Activated CD4-positive, alpha-beta T cell treated with anti-CD3 and anti-CD28 coated beads for 36 hours (primary cell): ENCODE results near the gene ADGRV1. TPM values are rescaled to one million over a fixed set of nuclear protein-coding genes. Genes with fewer than 3 reads are reported as not detected.
A peak's percentile ranks its signal among the peaks of the same experiment; 100 is the strongest.

Source experiments
- ATAC-seq: fragments of 200-7000 bp; cut with Tn5 transposase; one replicate; pipeline ENCODE4 v1.10.0; 2021; ENCODE audit warnings: mild to moderate bottlenecking, moderate library complexity
- CTCF ChIA-PET: fragments of 350-600 bp; sonication (Branson Sonifier 250); formaldehyde crosslinking; loops from one replicate; lab custom pipeline; 2021; ENCODE audit warnings: antibody characterized with exemption; lab: Charles Lee
- POLR2A ChIA-PET: fragments of 350-600 bp; sonication (Branson Sonifier 250); formaldehyde crosslinking; loops from one replicate; lab custom pipeline; 2021; ENCODE audit warnings: antibody characterized with exemption, inconsistent platforms; lab: Charles Lee
- DNase-seq: peaks from one replicate; pipeline ENCODE4 v3.0.0-alpha.2; 2020
- H3K27ac Mint-ChIP-seq: one replicate; pipeline ENCODE4 v1.8.0; 2021; ENCODE audit warnings: mixed read lengths
- H3K27me3 Mint-ChIP-seq: one replicate; pipeline ENCODE4 v1.8.0; 2021; ENCODE audit warnings: mixed read lengths
- H3K36me3 Mint-ChIP-seq: one replicate; pipeline ENCODE4 v1.8.0; 2021; ENCODE audit warnings: low read depth, mixed read lengths
- H3K4me1 Mint-ChIP-seq: one replicate; pipeline ENCODE4 v1.8.0; 2021; ENCODE audit warnings: mixed read lengths
- H3K4me3 Mint-ChIP-seq: one replicate; pipeline ENCODE4 v1.8.0; 2021; ENCODE audit warnings: mild to moderate bottlenecking, moderate library complexity, mixed read lengths
- H3K9me3 Mint-ChIP-seq: one replicate; pipeline ENCODE4 v1.8.0; 2021; ENCODE audit warnings: low read depth, mixed read lengths
- intact Hi-C, 2 experiments: fragments of 100-400 bp; cut with DNase I in 1 of 2; cut with micrococcal nuclease in 1 of 2; formaldehyde crosslinking; loops; one replicate each; pipeline versions ENCODE4 v1.14.2 to v1.15.1; 2022 to 2024; cut with DNase I, micrococcal nuclease
- total RNA-seq, 2 experiments: library from RNA; stranded (reverse); gene quantifications; one replicate each; pipeline ENCODE4 v1.2.3, GENCODE V29; 2021

The ADGRV1 gene
- total RNA-seq, 2 experiments from 2014 or later, result 0.02 to 0.12 TPM

DNA sequence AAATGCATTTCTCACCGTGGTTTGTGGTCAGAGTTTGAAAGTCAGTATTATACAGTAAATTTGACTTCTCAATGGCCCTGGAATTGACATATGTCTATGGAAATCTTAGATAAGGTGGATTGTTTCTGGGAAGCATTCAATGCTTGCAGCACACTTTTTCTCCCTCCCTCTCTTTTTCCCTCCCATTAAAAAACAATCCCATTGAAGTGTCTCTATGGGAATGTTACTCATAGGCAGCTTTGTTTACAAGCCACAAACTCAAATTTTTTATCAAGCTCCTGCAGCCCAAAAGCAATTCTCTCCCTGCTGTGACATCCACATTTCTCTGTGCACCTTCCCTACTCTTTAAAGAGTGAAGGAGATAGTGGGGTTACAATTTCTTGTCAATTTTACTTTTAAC is 532.4 kb downstream of the ADGRV1 start:
- intact Hi-C loops, result no loop called here
- H3K9me3 Mint-ChIP-seq, result no peaks in the 10 kb centered on the region
- no peak for DNase-seq
- no peak overlapping the region for H3K4me3 Mint-ChIP-seq
- CTCF ChIA-PET, result no interaction called here
- ATAC-seq, result no peak
- H3K27me3 Mint-ChIP-seq, result peaks cover 7% of the 10 kb centered on the region
- no peaks in the 10 kb centered on the region for H3K4me1 Mint-ChIP-seq
- H3K36me3 Mint-ChIP-seq, result no peaks in the 10 kb centered on the region
- POLR2A ChIA-PET, result no interaction called here
- no peak overlapping the region for H3K27ac Mint-ChIP-seq

DNA sequence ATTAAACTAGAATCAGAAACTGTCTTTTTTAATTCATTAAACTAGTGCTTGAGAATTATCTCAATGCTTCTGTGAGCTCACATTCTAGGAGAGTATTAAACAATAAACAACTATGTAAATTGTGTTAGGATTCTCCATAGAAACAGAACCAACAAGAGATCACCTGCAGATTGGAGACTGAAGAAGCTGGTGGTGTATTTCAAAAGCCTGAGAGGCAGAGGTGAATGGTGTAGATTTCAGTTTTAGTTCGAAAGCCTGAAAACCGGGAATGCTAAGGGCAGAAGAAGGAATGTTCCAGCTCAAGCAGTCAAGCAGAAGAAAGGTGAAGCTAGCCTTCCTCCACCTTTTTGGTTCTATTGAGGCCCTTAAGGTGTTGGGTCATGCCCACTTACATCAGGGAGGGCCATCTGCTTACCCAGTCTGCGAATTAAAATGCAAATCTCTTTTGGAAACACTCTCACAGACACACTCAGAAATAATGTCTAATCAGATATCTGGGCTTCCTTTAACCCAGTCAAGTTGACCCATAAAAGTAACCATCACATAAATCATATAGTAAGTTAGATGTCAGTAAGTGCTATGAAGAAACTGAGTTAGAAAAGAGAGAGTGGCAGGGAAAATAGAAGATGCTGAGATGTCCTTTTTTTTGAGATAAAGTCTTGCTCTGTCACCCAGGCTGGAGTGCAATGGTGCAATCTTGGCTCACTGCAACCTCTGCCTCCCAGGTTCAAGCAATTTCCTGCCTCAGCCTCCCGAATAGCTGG is 533.1 kb downstream of the ADGRV1 start:
- Mint-ChIP-seq H3K36me3 (no peaks in the 10 kb centered on the region), H3K27me3 (peaks cover 7% of the 10 kb centered on the region), H3K9me3 (no peaks in the 10 kb centered on the region), H3K4me3 (no peak overlapping the region), H3K4me1 (no peaks in the 10 kb centered on the region), H3K27ac (no peak overlapping the region)
- CTCF ChIA-PET, result no interaction called here
- POLR2A ChIA-PET, result no interaction called here
- ATAC-seq, result no peak
- intact Hi-C loops, result no loop called here
- DNase-seq, result no peak

DNA sequence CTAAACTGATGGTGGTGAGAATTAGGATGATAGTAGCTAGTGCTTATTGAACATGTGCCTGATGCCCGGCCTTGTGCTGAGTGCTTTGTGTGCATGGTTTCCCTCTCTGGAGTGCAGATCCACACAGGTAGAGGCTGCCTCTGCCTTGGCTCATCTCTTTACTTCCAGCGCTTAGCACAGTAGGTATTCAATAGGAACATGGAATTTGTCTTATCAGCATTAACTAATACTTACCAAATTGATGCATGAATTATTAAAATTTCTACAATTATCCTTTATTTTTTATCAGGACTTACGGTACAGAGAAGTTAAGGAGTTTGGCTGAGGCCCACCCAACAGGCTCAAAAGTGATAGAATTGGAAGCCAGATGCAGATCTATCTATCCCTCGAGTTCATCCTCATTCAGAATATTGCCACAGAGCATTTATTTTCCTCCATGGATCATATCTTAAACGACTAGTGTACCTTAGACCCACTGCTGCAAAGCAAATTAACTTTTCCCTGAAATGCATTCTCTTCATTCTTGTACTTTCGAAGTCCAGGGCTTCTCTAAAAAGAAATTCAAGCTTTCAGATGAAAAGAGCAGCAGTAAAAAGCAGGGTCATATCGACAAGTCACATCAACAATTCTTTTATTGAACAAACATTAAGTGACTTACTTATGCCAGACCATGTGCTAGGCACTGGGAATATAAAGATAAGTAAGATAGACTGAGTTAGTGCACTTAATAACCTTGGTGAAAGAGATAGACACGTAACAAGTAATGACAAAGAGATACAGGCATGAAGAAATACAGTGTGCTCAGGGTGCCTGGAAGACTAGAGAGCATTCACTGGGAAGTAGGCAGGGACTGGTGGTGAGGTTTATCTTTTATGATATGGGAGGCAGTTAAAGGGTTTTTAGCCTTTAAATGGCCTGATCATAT is 534.5 kb downstream of the ADGRV1 start:
- POLR2A ChIA-PET, result no interaction called here
- CTCF ChIA-PET, result interaction anchor here (1.3 kb wide), 1 partner anchor 326 kb away, joined by 4 read pairs; no protein-coding TSS in a partner anchor
- H3K9me3 Mint-ChIP-seq, result no peaks in the 10 kb centered on the region
- no peak overlapping the region for H3K4me3 Mint-ChIP-seq
- intact Hi-C loops, result no loop called here
- H3K27ac Mint-ChIP-seq, result no peak overlapping the region
- H3K27me3 Mint-ChIP-seq, result peaks cover 6% of the 10 kb centered on the region
- ATAC-seq (no peak), DNase-seq (no peak)
- no peaks in the 10 kb centered on the region for H3K36me3 Mint-ChIP-seq
- H3K4me1 Mint-ChIP-seq, result no peaks in the 10 kb centered on the region

DNA sequence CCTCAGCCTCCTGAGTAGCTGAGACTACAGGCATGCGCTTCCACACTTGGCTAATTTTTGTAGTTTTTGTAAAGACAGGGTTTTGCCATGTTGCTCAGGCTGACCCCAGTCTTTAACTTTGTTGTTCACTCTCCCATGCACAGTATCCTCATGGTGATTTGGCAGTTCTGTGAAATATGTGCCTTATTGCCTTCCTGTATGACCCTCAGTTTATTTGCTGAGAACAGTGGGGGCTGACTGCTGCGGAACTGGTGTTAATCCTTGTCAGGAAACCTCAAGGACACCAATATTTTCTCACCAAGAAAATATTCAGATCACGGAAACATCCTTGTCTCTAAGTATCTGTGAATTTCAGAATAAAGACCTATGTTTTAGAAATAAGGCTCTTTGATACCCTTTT is 536.7 kb downstream of the ADGRV1 start:
- H3K36me3 Mint-ChIP-seq, result no peaks in the 10 kb centered on the region
- POLR2A ChIA-PET, result no interaction called here

DNA sequence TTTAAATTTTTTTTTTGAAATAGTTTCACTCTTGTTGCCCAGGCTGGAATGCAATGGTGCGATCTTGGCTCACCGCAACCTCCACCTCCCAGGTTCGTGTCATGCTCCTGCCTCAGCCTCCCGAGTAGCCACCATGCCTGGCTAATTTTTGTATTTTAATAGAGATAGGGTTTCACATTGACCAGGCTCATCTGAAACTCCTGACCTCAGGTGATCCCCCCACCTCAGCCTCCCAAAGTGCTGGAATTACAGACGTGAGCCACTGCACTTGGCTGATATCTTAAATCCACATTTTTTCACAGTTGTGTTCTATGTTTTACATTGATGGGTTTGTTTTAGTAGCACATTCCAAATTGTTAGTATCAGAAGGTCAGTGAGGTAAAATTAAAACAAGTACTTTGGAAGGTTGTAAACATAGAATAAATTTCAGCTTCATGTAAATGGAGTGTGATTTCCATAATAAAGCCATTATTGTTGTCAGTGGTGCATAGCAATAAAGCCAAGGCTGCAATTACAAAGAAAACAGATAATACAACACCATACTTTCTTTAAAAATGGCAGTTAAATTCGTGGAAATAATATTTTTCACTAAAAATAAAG is 537.3 kb downstream of the ADGRV1 start:
- ChIA-PET CTCF (no interaction called here), POLR2A (no interaction called here)
- Mint-ChIP-seq H3K27me3 (peaks cover 10% of the 10 kb centered on the region), H3K4me3 (no peak overlapping the region), H3K36me3 (no peaks in the 10 kb centered on the region), H3K9me3 (no peaks in the 10 kb centered on the region), H3K4me1 (no peaks in the 10 kb centered on the region), H3K27ac (no peak overlapping the region)
- intact Hi-C loops, result no loop called here
- DNase-seq (no peak), ATAC-seq (no peak)

More for the DNA sequence above, 536.7 kb downstream of the ADGRV1 start:
- Mint-ChIP-seq H3K4me3 (no peak overlapping the region), H3K4me1 (no peaks in the 10 kb centered on the region), H3K27me3 (peaks cover 8% of the 10 kb centered on the region), H3K9me3 (no peaks in the 10 kb centered on the region), H3K27ac (no peak overlapping the region)
- intact Hi-C loops, result no loop called here
- CTCF ChIA-PET, result interaction anchor here (0.9 kb wide), 1 partner anchor 324 kb away, joined by 3 read pairs; no protein-coding TSS in a partner anchor
- ATAC-seq, result no peak
- no peak for DNase-seq

DNA sequence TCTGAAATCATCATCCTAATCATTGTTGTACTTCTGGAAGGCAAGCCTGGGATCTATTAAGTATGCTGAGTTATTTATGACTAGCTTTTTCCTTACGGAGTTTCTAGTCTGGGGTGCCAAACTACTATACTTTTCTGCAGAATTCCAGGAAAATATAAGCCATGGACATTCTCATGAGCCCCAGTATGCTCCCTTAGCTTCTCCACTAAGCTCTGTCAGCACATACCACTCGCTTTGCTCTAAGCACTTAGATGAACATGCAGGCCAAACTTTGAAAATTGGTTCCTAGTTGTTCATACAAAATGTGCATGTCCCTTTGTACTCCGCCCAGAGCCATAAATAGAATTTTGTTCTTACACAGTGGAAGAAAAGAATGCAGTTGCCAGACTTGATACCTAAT is 539.9 kb downstream of the ADGRV1 start:
- Mint-ChIP-seq H3K9me3 (no peaks in the 10 kb centered on the region), H3K4me1 (no peaks in the 10 kb centered on the region), H3K27me3 (peaks cover 12% of the 10 kb centered on the region), H3K36me3 (no peaks in the 10 kb centered on the region), H3K4me3 (no peak overlapping the region), H3K27ac (no peak overlapping the region)
- ChIA-PET CTCF (interaction anchor here (1.1 to 2.7 kb wide), 4 partner anchors 17 to 321 kb away, joined by 3 to 8 read pairs (median 4); no protein-coding TSS in a partner anchor), POLR2A (no interaction called here)
- intact Hi-C loops, result no loop called here
- DNase-seq (no peak), ATAC-seq (no peak)

DNA sequence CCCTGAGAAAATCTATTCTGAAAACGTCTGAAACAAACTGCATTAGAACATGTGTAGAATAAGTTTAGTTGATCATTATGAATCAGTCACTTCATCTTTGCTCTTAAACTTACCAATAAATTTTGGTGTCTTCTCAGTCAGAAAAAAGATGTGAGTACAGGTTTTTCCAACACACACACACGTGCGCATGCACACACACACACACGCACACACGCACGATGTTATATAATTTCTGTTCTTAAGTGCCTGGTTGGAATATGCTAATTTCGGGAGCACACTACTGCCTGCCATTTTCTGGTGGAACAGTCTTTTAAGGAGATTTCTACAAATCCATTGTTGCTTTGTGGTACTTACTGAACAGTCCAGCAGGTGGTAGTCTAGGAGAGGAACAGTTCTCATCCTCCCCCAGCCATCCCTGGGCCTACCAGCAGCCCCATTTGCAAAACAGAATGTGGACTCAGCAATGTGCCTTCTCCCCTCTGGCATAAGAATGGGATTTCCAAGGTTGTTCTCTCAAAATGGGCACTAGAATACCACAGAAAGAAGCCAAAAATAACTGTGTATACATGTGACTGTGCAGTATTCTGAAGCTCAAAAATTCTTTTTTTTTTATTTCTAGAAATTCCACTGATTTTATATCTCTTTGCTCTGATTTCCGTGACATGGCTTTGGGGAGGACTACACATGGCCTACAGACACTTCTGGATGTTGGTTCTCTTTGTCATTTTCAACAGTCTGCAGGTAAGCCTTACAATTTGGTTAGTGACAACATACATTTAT is 543.2 kb downstream of the ADGRV1 start:
- peaks cover 13% of the 10 kb centered on the region for H3K27me3 Mint-ChIP-seq
- no peak overlapping the region for H3K4me3 Mint-ChIP-seq
- DNase-seq, result peak; percentile 76
- no peaks in the 10 kb centered on the region for H3K36me3 Mint-ChIP-seq
- CTCF ChIA-PET, result interaction anchor here (0.7 to 4.6 kb wide), 5 partner anchors 117 to 354 kb away, joined by 3 to 35 read pairs (median 3); no protein-coding TSS in a partner anchor
- H3K9me3 Mint-ChIP-seq, result peaks cover 8% of the 10 kb centered on the region
- intact Hi-C loops, result loop anchor here (1.0 to 10.0 kb wide), 8 partner anchors 117 to 318 kb away; no protein-coding TSS in a partner anchor
- POLR2A ChIA-PET, result no interaction called here
- no peaks in the 10 kb centered on the region for H3K4me1 Mint-ChIP-seq
- H3K27ac Mint-ChIP-seq, result no peak overlapping the region
- ATAC-seq, result peak; percentile 89

DNA sequence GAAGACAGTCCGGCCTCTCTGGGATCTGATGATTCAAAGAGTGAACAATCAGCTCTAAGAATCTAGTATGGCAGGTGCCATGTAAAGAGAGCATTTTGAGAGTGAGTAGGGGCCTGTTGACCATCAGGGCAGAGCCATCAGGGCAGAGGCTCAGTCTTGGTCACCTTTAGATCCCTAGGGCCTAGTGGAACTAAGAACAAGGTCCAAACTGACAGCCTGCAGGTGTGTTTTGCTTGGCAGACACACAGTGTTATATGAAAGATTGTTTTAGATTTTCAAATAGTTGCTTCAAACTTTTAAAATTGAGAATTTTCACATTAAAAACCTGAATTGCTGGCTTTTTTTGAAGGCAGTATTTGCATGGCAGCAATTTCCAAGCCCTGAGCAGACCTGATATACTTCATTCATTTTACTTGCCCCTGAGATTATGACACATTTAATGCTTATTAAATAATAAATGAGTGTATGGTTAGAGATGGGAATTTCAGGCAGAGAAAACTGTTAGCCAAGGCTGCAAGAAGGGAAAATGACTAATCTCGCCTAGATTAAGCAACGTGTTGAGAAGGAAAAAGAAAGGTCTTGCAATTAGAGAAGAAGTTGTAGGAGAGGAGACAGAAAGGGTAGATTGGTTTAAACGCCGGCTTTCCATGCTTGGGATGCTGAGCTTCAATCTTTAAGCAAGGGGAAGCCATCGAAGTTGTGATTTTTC is 544.9 kb downstream of the ADGRV1 start:
- H3K4me3 Mint-ChIP-seq, result no peak overlapping the region
- intact Hi-C loops, result loop anchor here in 1 of 2 experiments (10.0 kb wide), 2 partner anchors 169 to 239 kb away; no protein-coding TSS in a partner anchor
- peaks cover 15% of the 10 kb centered on the region for H3K27me3 Mint-ChIP-seq
- ATAC-seq (no peak), DNase-seq (no peak)
- no peaks in the 10 kb centered on the region for H3K4me1 Mint-ChIP-seq
- CTCF ChIA-PET, result interaction anchor here (0.8 to 4.6 kb wide), 9 partner anchors 80 to 316 kb away, joined by 3 to 35 read pairs (median 4); no protein-coding TSS in a partner anchor
- peaks cover 8% of the 10 kb centered on the region for H3K9me3 Mint-ChIP-seq
- H3K36me3 Mint-ChIP-seq, result no peaks in the 10 kb centered on the region
- POLR2A ChIA-PET, result no interaction called here
- H3K27ac Mint-ChIP-seq, result no peak overlapping the region

DNA sequence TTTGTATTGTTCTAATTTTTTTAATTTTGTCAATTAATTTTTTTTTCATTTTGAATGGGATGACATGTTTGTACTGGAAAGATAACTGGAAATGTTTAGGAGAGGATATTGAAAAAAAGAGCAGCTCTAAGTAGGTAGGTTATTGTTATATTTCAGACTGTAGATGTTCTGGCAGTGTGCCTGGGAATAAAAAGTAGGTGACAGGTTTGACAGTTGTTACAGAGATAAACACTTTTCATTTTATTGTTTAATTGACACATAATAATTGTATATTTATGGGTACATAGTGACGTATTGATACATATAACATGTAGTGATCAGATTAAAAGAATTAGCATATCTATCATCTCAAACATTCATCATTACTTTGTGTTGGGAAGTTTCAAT is 545.5 kb downstream of the ADGRV1 start:
- ChIA-PET POLR2A (no interaction called here), CTCF (interaction anchor here (0.7 to 4.6 kb wide), 6 partner anchors 15 to 315 kb away, joined by 3 to 35 read pairs (median 4); no protein-coding TSS in a partner anchor)
- ATAC-seq (no peak), DNase-seq (no peak)
- intact Hi-C loops, result loop anchor here in 1 of 2 experiments (10.0 kb wide), 2 partner anchors 169 to 239 kb away; no protein-coding TSS in a partner anchor
- no peaks in the 10 kb centered on the region for H3K4me1 Mint-ChIP-seq
- peaks cover 15% of the 10 kb centered on the region for H3K27me3 Mint-ChIP-seq
- no peaks in the 10 kb centered on the region for H3K36me3 Mint-ChIP-seq
- no peak overlapping the region for H3K4me3 Mint-ChIP-seq
- peaks cover 8% of the 10 kb centered on the region for H3K9me3 Mint-ChIP-seq
- H3K27ac Mint-ChIP-seq, result no peak overlapping the region
